Activated CD4-positive, alpha-beta T cell treated with anti-CD3 and anti-CD28 coated beads for 36 hours (primary cell): ENCODE measurements around the gene STK40. TPM values are rescaled to one million over a fixed set of nuclear protein-coding genes. Genes with fewer than 3 reads are reported as not detected.

Experiments
- ATAC-seq: fragments of 200-7000 bp; cut with Tn5 transposase; one replicate; pipeline ENCODE4 v1.10.0; 2021; ENCODE audit warnings: mild to moderate bottlenecking, moderate library complexity
- CTCF ChIA-PET: fragments of 350-600 bp; sonication (Branson Sonifier 250); formaldehyde crosslinking; loops from one replicate; lab custom pipeline; 2021; ENCODE audit warnings: antibody characterized with exemption; lab: Charles Lee
- POLR2A ChIA-PET: fragments of 350-600 bp; sonication (Branson Sonifier 250); formaldehyde crosslinking; loops from one replicate; lab custom pipeline; 2021; ENCODE audit warnings: antibody characterized with exemption, inconsistent platforms; lab: Charles Lee
- DNase-seq: peaks from one replicate; pipeline ENCODE4 v3.0.0-alpha.2; 2020
- H3K27ac Mint-ChIP-seq: one replicate; pipeline ENCODE4 v1.8.0; 2021; ENCODE audit warnings: mixed read lengths
- H3K27me3 Mint-ChIP-seq: one replicate; pipeline ENCODE4 v1.8.0; 2021; ENCODE audit warnings: mixed read lengths
- H3K36me3 Mint-ChIP-seq: one replicate; pipeline ENCODE4 v1.8.0; 2021; ENCODE audit warnings: low read depth, mixed read lengths
- H3K4me1 Mint-ChIP-seq: one replicate; pipeline ENCODE4 v1.8.0; 2021; ENCODE audit warnings: mixed read lengths
- H3K4me3 Mint-ChIP-seq: one replicate; pipeline ENCODE4 v1.8.0; 2021; ENCODE audit warnings: mild to moderate bottlenecking, moderate library complexity, mixed read lengths
- H3K9me3 Mint-ChIP-seq: one replicate; pipeline ENCODE4 v1.8.0; 2021; ENCODE audit warnings: low read depth, mixed read lengths
- intact Hi-C, 2 experiments: fragments of 100-400 bp; cut with DNase I in 1 of 2; cut with micrococcal nuclease in 1 of 2; formaldehyde crosslinking; loops; one replicate each; pipeline versions ENCODE4 v1.14.2 to v1.15.1; 2022 to 2024; cut with DNase I, micrococcal nuclease
- total RNA-seq, 2 experiments: library from RNA; stranded (reverse); gene quantifications; one replicate each; pipeline ENCODE4 v1.2.3, GENCODE V29; 2021

STK40 gene
- total RNA-seq, 2 experiments from 2014 or later, result 38.8 to 51.3 TPM

GRCh38 chr1:36358514-36359084, 27.1 kb downstream of the STK40 start:
- Mint-ChIP-seq H3K36me3 (peaks cover 42% of the 10 kb centered on the region), H3K27ac (no peak overlapping the region), H3K9me3 (no peaks in the 10 kb centered on the region), H3K4me3 (no peak overlapping the region), H3K27me3 (no peaks in the 10 kb centered on the region), H3K4me1 (peaks cover 15% of the 10 kb centered on the region)
- ChIA-PET CTCF (interaction anchor here (0.6 to 2.1 kb wide), 3 partner anchors 10 to 171 kb away, joined by 3 to 10 read pairs (median 3); no protein-coding TSS in a partner anchor), POLR2A (interaction anchor here (1.1 kb wide), 1 partner anchor 8 kb away, joined by 3 read pairs; no protein-coding TSS in a partner anchor)
- intact Hi-C loops, result no loop called here
- DNase-seq (no peak), ATAC-seq (no peak)

- H3K27ac Mint-ChIP-seq, result no peak overlapping the region
- ChIA-PET CTCF (interaction anchor here (0.5 to 1.6 kb wide), 3 partner anchors 12 to 994 kb away, joined by 3 to 5 read pairs (median 4); no protein-coding TSS in a partner anchor), POLR2A (no interaction called here)
- no peaks in the 10 kb centered on the region for H3K27me3 Mint-ChIP-seq
- ATAC-seq (no peak), DNase-seq (no peak)
- no peaks in the 10 kb centered on the region for H3K9me3 Mint-ChIP-seq
- H3K4me3 Mint-ChIP-seq, result no peak overlapping the region
- peaks cover 35% of the 10 kb centered on the region for H3K4me1 Mint-ChIP-seq
- H3K36me3 Mint-ChIP-seq, result peaks cover 38% of the 10 kb centered on the region
- intact Hi-C loops, result no loop called here
Measured at GRCh38 chr1:36355811-36356210, 29.9 kb downstream of the STK40 start.

GRCh38 chr1:36354486-36354885, 31.2 kb downstream of the STK40 start:
- H3K36me3 Mint-ChIP-seq, result peaks cover 38% of the 10 kb centered on the region
- ATAC-seq, result no peak
- no peak overlapping the region for H3K27ac Mint-ChIP-seq
- CTCF ChIA-PET, result interaction anchor here (0.9 to 1.6 kb wide), 2 partner anchors 12 to 68 kb away, joined by 3 read pairs; no protein-coding TSS in a partner anchor
- no peaks in the 10 kb centered on the region for H3K9me3 Mint-ChIP-seq
- POLR2A ChIA-PET, result no interaction called here
- no peak overlapping the region for H3K4me3 Mint-ChIP-seq
- intact Hi-C loops, result no loop called here
- H3K4me1 Mint-ChIP-seq, result peaks cover 37% of the 10 kb centered on the region
- no peaks in the 10 kb centered on the region for H3K27me3 Mint-ChIP-seq
- DNase-seq, result no peak

- Mint-ChIP-seq H3K9me3 (no peaks in the 10 kb centered on the region), H3K4me3 (no peak overlapping the region), H3K27ac (no peak overlapping the region), H3K36me3 (peaks cover 37% of the 10 kb centered on the region), H3K27me3 (no peaks in the 10 kb centered on the region), H3K4me1 (peaks cover 38% of the 10 kb centered on the region)
- ChIA-PET CTCF (interaction anchor here (0.7 to 2.2 kb wide), 3 partner anchors 10 to 59 kb away, joined by 4 to 6 read pairs (median 5); no protein-coding TSS in a partner anchor), POLR2A (interaction anchor here (0.6 kb wide), 2 partner anchors 11 to 59 kb away, joined by 3 read pairs; no protein-coding TSS in a partner anchor)
- intact Hi-C loops, result no loop called here
- ATAC-seq (no peak), DNase-seq (no peak)
Measured at GRCh38 chr1:36352910-36353878, 32.5 kb downstream of the STK40 start.

GRCh38 chr1:36352125-36352909, 33.4 kb downstream of the STK40 start:
- Mint-ChIP-seq H3K9me3 (no peaks in the 10 kb centered on the region), H3K27ac (no peak overlapping the region), H3K4me3 (no peak overlapping the region), H3K36me3 (peaks cover 34% of the 10 kb centered on the region), H3K4me1 (peaks cover 38% of the 10 kb centered on the region), H3K27me3 (no peaks in the 10 kb centered on the region)
- ChIA-PET POLR2A (no interaction called here), CTCF (interaction anchor here (1.6 to 4.0 kb wide), 3 partner anchors 9 to 17 kb away, joined by 5 to 29 read pairs (median 6); no protein-coding TSS in a partner anchor)
- ATAC-seq (no peak), DNase-seq (no peak)
- intact Hi-C loops, result no loop called here

- peak; percentile 14 for ATAC-seq
- intact Hi-C loops, result loop anchor here (2.0 kb wide), 2 partner anchors 17 to 69 kb away; no protein-coding TSS in a partner anchor
- DNase-seq, result peak; percentile 33
- H3K27ac Mint-ChIP-seq, result peak overlapping the region; percentile 80
- ChIA-PET CTCF (interaction anchor here (0.6 to 4.0 kb wide), 10 partner anchors 8 to 253 kb away, joined by 3 to 29 read pairs (median 4); no protein-coding TSS in a partner anchor), POLR2A (no interaction called here)
- H3K4me1 Mint-ChIP-seq, result peaks cover 38% of the 10 kb centered on the region
- no peaks in the 10 kb centered on the region for H3K9me3 Mint-ChIP-seq
- no peak overlapping the region for H3K4me3 Mint-ChIP-seq
- no peaks in the 10 kb centered on the region for H3K27me3 Mint-ChIP-seq
- peaks cover 37% of the 10 kb centered on the region for H3K36me3 Mint-ChIP-seq
Measured at GRCh38 chr1:36351227-36351977, 34.3 kb downstream of the STK40 start.

- peak overlapping the region; percentile 15 for H3K4me3 Mint-ChIP-seq
- ATAC-seq, result peak; percentile 87
- H3K27me3 Mint-ChIP-seq, result no peaks in the 10 kb centered on the region
- DNase-seq, result peak; percentile 77
- peaks cover 38% of the 10 kb centered on the region for H3K4me1 Mint-ChIP-seq
- intact Hi-C loops, result loop anchor here (2.0 kb wide), 2 partner anchors 18 to 70 kb away; no protein-coding TSS in a partner anchor
- no peaks in the 10 kb centered on the region for H3K9me3 Mint-ChIP-seq
- ChIA-PET CTCF (interaction anchor here (0.5 to 4.0 kb wide), 14 partner anchors 8 to 252 kb away, joined by 3 to 29 read pairs (median 3); partner anchors contain the start of gene EVA1B), POLR2A (interaction anchor here (0.6 kb wide), 1 partner anchor 8 kb away, joined by 3 read pairs; no protein-coding TSS in a partner anchor)
- peak overlapping the region; percentile 80 for H3K27ac Mint-ChIP-seq
- H3K36me3 Mint-ChIP-seq, result peaks cover 37% of the 10 kb centered on the region
Measured at GRCh38 chr1:36350659-36351226, 35.0 kb downstream of the STK40 start.

- H3K9me3 Mint-ChIP-seq, result no peaks in the 10 kb centered on the region
- CTCF ChIA-PET, result interaction anchor here (0.5 to 4.0 kb wide), 6 partner anchors 18 to 69 kb away, joined by 3 to 29 read pairs (median 4); partner anchors contain the start of gene EVA1B
- H3K4me1 Mint-ChIP-seq, result peaks cover 38% of the 10 kb centered on the region
- ATAC-seq (no peak), DNase-seq (no peak)
- peak overlapping the region; percentile 80 for H3K27ac Mint-ChIP-seq
- no peak overlapping the region for H3K4me3 Mint-ChIP-seq
- H3K36me3 Mint-ChIP-seq, result peaks cover 38% of the 10 kb centered on the region
- POLR2A ChIA-PET, result no interaction called here
- intact Hi-C loops, result loop anchor here (2.0 kb wide), 2 partner anchors 19 to 71 kb away; no protein-coding TSS in a partner anchor
- no peaks in the 10 kb centered on the region for H3K27me3 Mint-ChIP-seq
Measured at GRCh38 chr1:36349839-36350238, 35.9 kb downstream of the STK40 start.

- peak; percentile 54 for DNase-seq
- ChIA-PET CTCF (interaction anchor here (1.1 to 4.0 kb wide), 2 partner anchors 17 to 19 kb away, joined by 4 to 29 read pairs; no protein-coding TSS in a partner anchor), POLR2A (no interaction called here)
- intact Hi-C loops, result no loop called here
- peak; percentile 65 for ATAC-seq
- peaks cover 38% of the 10 kb centered on the region for H3K4me1 Mint-ChIP-seq
- H3K9me3 Mint-ChIP-seq, result no peaks in the 10 kb centered on the region
- H3K4me3 Mint-ChIP-seq, result no peak overlapping the region
- no peaks in the 10 kb centered on the region for H3K27me3 Mint-ChIP-seq
- no peak overlapping the region for H3K27ac Mint-ChIP-seq
- peaks cover 36% of the 10 kb centered on the region for H3K36me3 Mint-ChIP-seq
Measured at GRCh38 chr1:36349241-36349671, 36.5 kb downstream of the STK40 start.
